Articular chondrocyte of knee joint (primary cell): ENCODE data around the gene DCP1B. TPM values are rescaled to one million over a fixed set of nuclear protein-coding genes. Genes with fewer than 3 reads are reported as not detected.

ENCODE experiments used
- total RNA-seq: library from RNA; depleted of rRNA; stranded (reverse); fragments of >200 nt; gene quantifications from 2 replicates; pipeline ENCODE4 v1.2.3, GENCODE V29; 2012

Gene DCP1B
- total RNA-seq, result 22.9 and 23.9 TPM in 2 replicates

DNA sequence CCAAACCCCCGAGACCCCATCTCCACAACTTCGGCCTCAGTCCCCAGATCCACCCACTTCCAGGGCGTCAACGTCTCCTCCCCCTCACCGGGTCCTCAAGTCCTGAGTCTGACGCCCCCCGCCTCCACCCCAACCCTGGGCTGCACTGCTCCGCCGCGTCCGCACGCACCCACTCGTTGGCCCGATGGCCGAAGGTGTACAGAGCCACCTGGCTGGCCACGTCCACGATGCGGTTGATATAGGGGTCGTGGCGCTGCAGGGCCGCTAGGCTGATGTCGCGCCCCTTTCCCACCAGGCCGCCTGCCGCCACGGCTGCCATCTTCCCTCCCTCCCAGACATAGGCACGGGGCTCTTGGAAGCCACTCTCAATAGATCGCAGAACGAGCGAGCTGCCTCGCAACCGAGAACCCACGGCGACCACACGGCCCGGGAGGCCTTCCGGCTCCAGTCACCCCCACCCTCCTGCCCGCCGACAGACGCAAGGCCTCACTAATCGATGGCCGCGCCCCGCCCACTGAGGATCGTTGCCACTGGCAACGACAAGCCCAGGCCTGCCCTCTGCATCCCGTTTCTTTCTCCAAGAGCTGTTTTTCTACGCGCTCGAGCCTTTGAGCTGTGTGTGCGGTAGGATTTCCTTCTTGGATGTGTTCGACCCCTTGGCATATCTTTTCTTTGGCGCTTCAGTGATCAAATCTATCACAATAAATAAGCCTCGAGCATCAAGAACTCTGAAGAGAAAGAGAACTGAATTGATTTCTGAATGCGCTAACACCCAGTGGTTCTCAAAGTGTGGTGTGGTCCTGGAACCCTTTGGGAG is at the start of gene DCP1B:
TSS of gene DCP1B (minus strand) at position 345 of the 817 bp plus-strand sequence. CDS start at position 319, 26 bp downstream.

DNA sequence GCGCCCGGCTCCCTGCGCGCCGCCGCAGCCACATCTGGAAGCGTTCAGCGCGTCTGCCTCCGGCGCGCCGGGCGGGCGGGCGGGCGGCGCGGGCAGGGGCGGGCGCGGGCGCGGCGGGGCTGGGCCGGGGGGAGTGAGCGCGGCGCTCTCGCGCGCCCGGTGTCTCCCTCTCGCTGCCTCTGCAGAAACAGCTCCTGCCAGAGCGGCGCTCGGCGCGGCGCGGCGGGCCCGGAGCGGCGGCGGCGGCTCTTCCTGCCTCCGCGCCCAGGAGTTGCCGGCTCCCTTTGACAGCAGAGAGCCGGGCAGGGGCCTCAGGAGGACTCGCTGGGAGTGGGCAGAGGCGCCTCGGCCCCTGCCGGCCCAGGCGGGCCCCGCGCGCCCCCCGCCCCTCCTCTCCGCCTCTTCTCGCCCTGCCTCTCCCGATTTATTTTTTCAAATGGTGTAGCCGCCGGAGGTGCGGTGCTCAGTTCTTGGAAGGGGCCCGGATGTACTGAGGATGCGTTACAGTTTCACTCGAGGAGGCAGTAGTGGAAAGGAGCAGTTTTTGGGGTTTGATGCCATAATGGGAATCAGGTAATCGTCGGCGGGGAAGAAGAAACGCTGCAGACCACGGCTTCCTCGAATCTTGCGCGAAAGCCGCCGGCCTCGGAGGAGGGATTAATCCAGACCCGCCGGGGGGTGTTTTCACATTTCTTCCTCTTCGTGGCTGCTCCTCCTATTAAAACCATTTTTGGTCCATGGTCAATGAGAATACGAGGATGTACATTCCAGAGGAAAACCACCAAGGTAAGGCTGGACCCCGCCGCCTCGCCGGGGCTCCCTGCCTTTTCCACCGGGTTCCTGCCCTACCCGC is 48.8 kb upstream of the DCP1B start, which contains the start of gene CACNA1C:
TSS of gene CACNA1C (plus strand) at position 162 of the 853 bp plus-strand sequence. CDS start at position 738, 576 bp downstream.

DNA sequence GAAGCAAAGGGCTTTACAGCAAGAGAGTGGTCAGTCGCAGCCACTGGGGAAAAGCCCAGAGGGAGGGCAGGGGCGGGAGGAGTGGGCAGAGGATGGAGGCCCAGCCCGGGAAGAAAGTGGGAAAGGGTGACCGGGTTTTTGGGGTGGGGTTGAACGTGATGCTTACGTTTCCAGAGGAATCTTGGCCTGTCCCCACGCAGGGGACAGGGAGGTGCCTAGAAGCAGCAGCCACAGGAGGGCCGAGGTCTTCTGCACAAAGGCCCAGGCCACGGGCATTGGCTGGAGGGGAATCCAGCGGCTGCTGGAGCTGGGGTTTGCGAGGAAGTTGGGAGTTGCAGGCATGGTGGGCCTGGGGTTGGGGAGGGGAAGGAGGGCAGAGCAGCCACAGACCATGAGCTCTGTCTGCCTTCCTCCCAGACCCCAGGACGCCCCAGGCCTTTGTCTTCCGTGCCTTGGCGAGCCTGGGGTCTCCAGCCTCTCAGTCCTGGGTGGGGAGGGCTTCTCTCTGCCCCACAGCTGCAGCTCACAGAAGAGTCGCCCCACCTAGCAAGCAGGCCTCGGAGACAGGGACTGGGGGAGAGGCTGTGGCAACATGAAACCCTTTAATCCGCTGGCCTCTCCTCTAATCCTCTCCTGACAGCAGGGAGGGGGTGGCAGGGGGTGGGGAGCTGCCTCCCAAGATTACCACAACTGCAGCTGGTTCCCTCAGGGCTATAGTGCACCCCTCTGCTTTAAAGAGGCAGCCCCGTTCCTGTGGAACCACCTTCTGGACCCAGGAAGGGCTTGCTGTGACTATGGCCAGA is 86.0 kb downstream of the DCP1B start, which contains the start of gene CACNA2D4:
TSS of gene CACNA2D4 (minus strand) at position 572 of the 803 bp plus-strand sequence. CDS start at position 393, 179 bp downstream.

Other genes starting within 250 kb of the DCP1B start
- not detected in 2 replicates for gene LRTM2, start 183.9 kb downstream of the DCP1B start, total RNA-seq
- gene CACNA2D4, start 85.8 kb downstream of the DCP1B start, total RNA-seq, result 0.78 and 1.2 TPM in 2 replicates
- 19.9 and 29.1 TPM in 2 replicates for gene CACNA1C, start 48.5 kb upstream of the DCP1B start, total RNA-seq